HG03108 (cell line): ENCODE data around the gene TRIM15.

Source experiments
- ATAC-seq: cut with Tn5 transposase; IDR thresholded peaks from one replicate; pipeline ENCODE4 v1.9.1; 2021; ENCODE audit warnings: moderate library complexity; ENCODE audit not compliant: unreplicated experiment

The TRIM15 gene

DNA sequence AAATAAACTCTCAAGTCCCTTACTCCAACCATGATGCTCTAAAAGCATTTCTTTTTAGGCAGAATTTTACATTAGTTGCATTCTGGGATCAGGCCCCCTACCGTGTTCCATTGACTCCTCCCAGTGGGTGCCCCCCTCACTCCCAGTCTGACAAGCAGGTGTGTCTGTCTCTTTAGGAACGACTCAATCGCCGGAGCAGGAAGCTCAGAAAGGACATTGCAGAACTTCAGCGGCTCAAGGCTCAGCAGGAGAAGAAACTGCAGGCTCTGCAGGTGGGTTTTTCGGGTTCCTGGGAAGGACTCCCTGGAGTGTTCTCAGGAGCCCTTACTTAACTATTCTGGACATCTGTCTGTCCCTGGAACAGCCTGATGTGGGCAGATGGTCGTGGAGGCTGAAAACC lies 17.5 kb upstream of the TRIM15 start:
- no peak for ATAC-seq

DNA sequence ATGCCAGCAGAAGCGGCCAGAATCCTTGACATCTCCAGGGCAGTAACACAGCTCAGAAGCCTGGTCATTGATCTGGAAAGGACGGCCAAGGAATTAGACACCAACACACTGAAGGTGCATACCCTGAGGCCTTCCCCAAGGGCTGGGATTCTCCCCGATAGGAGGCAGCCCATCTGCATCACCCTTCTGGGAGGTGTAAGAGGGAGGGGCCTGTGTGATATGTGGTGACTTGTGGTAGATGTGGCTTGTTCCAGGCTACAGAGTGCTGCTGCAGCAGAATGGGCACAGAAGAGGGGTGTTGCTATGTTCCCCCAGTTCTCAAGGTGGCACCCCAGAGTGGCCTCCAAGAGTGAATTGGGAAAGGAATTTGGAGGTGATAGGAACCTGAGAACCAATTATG lies 16.2 kb upstream of the TRIM15 start:
- ATAC-seq: no peak

DNA sequence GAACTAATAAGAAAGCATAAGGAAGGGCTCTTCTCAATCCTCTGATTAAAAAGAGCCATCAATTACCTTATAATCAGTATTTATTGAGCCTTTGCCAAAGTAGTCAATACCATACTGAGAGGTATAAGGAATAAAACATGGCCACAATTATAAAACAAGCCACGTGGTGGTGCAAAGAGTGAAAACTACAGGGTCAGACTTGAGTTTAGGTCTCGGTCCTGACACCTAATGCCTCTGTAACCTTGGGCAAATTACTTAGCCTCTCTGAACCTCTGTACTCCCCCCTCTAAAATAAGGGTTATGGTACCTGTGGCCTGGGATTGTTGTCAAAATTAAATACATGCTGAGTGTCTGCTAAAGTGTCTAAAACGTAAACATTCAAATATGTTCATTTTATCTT lies 14.1 kb upstream of the TRIM15 start:
- ATAC-seq: no peak

DNA sequence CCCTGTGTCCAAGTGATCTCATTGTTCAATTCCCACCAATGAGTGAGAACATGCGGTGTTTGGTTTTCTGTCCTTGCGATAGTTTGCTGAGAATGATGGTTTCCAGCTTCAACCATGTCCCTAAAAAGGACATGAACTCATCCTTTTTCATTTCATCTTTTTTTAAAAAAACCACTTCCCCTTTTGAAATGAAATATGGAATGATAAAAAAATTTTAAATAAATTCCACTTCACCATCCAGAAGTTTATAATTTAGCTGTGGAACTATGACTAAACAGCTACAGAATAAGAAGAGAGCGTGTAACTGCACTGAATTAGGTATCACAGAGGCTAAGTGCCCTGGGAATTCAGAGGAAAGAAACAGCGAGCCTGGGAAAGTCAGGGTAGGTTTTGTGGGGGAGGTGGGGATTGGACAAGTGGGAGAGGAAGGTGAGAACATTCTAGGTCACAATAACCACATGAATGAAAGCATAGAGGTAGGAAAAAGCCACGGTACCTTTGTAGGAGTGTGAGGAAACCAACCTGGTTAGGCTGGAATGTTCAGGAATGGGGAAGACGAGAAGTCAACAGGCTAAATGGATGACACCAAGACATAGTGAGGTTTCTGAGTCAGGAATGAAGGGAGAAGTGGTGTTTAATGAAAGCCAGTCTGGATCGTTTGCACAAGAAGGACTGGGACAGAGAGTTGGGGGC lies 13.3 kb upstream of the TRIM15 start:
- ATAC-seq: no peak

DNA sequence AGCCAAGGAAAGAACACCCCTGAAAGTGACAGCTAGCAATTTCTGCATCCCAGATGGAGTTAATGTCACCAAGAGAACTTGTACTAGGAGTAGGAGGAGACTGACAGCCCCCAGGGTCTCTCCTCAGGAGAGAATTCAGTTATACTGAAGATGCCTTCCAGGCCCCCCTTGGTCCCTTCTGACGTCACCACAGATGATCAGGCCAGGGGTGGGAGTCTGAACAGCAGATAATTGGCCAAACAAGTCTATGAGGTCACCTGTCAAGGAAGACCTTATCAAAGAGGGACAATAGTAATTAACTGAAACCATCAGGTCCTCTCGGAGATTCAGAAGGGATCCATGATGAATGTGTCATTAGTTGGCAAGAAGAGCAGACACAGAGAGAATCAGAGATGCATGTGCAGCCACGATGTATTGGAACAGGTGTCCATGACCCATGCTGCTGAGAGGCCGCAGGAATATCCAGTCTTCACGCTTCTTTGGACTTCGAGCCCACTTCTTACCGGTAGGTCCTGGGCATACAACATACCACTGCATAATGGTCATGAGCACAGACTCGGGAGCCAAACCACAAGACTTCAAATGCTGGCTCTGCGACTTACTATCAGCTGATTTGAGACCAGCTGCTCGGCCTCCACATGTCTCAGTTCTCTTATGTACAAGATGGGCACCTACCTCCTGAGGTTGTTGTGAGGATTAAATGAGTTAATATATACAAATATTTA lies 12.5 kb upstream of the TRIM15 start:
- ATAC-seq: no peak

GRCh38 chr6:30151580-30151979 lies 11.8 kb upstream of the TRIM15 start:
- no peak for ATAC-seq

DNA sequence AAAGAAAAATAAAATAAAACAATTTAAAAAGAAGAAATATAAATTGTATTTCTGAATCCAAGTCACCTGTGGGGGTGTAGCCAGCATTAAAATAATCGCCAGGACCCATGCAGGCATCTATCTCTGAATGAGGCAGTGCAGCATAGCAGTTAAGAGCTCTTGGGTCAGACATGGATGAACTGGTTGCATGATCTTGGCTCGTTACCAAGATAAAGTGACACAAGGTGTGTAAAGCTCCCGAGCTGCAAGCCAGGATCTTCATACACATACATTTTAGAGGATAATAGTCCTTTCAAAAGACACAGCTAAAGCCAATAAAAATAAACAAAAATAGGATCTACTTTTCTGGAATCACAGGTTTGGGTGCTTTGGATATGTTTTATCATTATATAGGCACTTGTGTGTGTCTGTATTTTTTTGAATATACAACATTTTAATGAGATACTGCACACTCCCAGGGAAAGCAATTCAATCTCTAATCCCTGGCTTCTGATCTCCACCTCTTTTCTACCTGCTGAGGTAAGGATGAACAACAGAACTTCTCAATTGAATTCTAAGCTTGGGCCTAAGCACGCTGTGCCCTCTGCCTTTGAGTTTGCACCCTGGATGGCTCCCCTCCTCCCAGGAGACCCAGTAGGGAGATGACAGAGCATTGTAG lies 11.2 kb upstream of the TRIM15 start:
- no peak for ATAC-seq

- no peak for ATAC-seq
Observed at GRCh38 chr6:30152910-30153610, 10.3 kb upstream of the TRIM15 start.

DNA sequence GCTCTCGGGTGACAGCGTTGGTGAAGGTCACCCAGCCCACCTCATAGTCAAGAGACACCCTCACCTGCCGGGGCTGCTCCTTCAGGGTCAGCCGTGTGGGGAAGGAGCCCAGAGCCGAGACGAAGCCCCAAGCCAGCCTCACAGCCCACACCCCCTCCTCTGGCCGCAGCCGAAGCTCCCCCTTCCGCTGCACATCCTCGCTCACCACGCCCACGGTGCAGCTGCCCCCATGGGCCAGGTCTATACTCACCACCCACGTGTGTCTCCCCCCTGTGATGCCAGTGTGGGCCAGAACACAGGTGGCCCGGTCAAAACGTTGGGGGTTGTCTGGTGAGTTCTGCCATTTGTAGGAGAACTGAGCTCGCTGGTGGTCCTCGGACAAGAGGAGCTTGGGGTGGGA lies 9.3 kb upstream of the TRIM15 start:
- no peak for ATAC-seq

DNA sequence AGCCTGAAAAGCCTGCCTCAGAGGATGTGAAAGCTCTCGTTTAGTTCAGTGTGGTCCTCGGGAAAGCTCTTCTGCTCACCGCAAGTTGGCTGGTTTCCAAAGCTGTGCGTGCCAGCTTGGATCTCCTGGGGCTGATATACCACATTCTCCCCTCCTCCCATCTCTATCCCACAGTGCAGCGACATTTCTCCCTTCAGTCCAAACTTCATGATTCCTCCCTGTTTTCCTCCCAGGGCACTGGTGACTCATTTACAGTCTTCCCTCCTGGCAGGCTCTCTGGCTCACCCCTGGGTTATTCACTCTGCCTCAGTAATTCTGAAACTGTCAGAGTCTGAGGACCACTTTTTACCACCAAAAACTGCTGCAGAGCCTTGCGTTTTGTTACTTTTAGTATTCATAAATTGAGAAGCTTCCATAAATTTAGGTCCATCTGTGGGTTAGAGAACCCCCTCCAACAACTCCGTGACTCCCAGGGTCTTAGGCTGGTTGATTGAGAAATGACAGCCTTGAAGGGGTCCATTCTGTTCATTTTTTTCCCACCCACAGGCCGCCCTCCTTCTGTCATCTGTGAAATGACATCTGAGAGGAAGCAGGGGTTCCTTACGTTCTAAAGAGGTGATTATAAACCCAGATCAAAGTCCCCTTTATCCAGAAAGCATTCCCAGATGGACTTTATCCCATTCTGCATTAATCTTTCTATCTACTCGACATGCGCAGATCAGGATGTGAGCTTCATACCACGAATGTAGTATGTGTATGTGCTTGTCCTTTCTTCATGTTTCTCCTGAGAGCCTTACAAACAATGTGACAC lies 8.4 kb upstream of the TRIM15 start:
- no peak for ATAC-seq

DNA sequence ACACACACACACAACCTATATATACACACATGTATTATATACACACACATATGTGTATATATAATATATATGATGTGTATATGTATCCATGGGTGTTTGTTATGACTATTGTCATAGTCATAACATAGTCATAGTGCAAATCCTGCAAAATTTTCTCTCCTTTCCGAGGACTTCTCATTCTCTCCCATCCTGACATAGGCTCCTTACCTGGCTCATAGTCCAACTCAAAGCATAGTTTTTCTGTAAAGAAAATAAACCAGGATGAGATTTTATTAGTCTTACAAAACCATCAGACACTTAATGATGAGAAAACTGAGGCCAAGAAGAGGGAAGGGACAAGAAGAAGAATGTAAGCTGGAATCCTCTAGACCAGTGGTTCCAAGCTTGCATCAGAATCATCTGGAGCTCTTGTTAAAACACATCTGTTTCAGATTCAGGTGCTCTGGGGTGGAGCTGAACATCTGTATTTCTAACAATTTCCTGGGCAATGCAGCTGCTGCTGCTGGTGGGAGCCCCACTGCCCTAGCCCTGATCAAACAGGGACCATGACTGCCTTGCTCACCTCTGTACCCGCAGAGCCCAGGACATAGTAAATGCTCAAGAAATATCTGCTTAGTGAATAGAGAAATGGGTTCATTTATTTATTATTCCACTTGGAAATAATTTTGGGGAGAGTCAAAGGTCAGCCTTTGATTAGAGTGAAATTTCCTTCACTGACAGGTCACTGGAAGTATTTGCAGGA lies 7.7 kb upstream of the TRIM15 start:
- ATAC-seq: no peak

DNA sequence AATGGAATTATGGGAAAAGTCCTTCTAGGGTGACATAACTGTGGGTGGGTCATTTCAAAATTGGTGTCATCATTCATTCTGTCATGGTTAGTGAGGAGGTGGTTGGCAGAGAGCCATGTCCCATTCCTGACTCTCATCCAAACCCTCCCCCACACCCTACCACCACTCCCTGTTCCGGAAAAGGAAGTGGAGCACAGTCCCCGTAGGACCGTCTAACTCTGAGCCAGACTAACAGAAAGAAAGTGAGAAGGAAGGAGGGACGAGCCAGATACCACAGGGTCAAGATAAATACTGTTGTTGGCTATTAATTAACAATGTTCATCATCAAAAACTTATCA lies 7.1 kb upstream of the TRIM15 start:
- no peak for ATAC-seq

DNA sequence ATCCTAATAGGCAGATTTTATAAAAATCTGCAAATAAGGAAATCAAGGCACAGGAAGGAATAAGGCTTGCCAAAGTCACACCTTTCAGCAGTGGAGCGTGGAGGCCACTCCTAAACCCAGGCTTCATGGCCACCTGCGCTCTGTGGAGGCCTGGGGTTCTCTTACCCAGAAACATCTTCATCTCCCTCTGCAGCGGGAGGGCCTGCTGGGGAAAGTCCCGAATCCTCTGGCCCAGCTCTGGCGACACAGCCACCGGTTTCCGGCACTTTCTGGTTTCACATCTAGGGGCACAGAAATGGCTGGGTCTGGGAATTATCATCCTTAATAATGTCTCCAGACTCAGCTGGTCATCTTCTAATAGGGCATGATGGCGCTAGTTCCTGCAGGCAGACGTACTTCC lies 6.6 kb upstream of the TRIM15 start:
- ATAC-seq: no peak

DNA sequence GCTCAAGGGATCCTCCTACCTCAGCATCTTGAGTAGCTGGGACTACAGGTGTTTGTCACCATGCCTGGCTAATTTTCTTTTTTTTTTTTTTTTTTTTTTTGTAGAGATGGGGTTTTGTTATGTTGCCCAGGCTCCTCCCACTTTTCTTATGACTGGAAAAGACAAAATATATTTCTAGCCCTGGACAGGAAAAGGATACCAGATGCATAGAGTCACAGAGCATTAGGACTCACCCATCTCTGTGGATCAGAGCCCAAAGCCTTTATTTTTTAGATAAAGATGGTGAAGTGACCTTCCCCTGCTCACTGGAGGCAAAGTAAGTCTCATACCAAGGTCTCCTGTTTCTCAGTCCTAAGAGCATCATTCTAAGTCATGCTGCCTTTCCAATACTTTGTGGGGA lies 5.8 kb upstream of the TRIM15 start:
- ATAC-seq: no peak

- no peak for ATAC-seq
Observed at GRCh38 chr6:30157999-30158398, 5.3 kb upstream of the TRIM15 start.

- no peak for ATAC-seq
Observed at GRCh38 chr6:30158475-30159040, 4.8 kb upstream of the TRIM15 start.

- ATAC-seq: no peak
Observed at GRCh38 chr6:30160008-30160784, 3.1 kb upstream of the TRIM15 start.

- ATAC-seq: no peak
Observed at GRCh38 chr6:30160785-30161531, 2.4 kb upstream of the TRIM15 start, which contains the start of gene TRIM10. Gene TRIM10, minus strand, starts transcription at chr6:30161211. Its CDS starts 353 bp downstream, at chr6:30160858.
